NT2/D1 (cell line): ENCODE measurements around the gene FUT2.

Experiments used
- YY1 ChIP-seq: IDR thresholded peaks from 2 replicates; pipeline ENCODE4 v1.6.1; 2011; ENCODE audit not compliant: insufficient read length, insufficient read depth
- ZNF274 ChIP-seq: IDR thresholded peaks from 2 replicates; pipeline ENCODE4 v1.6.1; 2011; ENCODE audit warnings: mild to moderate bottlenecking, low read depth, low read length

- no peak for TF ChIP-seq YY1
- no peak for TF ChIP-seq ZNF274
Measured at GRCh38 chr19:48685583-48685982, 10.2 kb upstream of the FUT2 start.
